Stimulated activated CD4-positive, alpha-beta T cell treated with anti-CD3 and anti-CD28 coated beads, Interleukin-15, amount 100 ng/mL, for 24 hours (primary cell): ENCODE data around the gene MRPL54.
A peak's percentile ranks its signal among the peaks of the same experiment; 100 is the strongest.

ENCODE experiments used
- DNase-seq: peaks from one replicate; pipeline ENCODE4 v3.0.0-alpha.2; 2020

Gene MRPL54

DNA sequence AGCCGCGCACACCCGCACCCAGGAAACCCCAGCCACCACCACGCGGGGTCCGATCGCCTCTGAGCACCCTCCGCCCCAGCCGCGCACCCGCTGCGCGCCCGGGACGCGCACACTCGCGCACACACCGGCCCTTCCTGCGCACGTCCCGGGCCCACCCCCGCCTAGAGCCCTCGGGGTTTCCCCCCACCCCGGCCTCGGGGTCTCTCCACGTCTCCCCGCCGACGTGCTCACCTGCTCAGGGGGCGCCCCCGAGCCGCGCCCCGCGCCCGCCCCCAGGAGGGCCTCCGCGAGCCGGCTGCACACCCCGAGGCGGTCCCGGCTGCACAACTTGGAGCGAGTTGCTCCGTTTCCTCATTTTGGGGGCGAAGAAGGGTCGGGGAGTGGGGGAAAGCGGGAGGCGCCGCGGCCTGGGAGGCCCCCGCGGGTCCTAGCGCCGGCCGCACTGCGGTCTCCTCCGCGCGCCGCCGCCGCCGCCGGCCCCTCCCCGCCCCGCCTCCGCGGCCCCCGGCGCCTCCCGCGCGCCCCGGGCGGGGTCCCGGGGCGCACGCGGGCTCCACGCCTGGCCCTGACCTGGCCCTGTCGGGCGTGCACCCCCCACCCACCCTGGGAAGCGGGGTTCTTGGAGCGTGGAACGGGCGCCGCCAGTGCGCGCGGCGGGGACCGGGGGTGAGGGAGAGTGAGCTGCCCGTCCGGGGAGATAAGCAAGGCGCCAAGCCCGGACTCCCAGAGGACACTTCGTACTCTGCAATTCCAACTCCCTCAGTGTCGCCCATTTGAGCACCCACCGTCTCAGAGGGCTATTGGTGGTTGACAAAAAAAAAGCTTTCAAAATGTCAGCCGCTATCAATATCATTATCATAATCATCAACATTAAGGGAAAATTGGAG, 23.7 kb downstream of the MRPL54 start, which contains the start of gene MATK:
Gene MATK, minus strand, starts transcription at position 444 of the 887 bp plus-strand sequence. CDS start 1,246 bp downstream, outside the sequence.
- peak; percentile 51 for DNase-seq

DNA sequence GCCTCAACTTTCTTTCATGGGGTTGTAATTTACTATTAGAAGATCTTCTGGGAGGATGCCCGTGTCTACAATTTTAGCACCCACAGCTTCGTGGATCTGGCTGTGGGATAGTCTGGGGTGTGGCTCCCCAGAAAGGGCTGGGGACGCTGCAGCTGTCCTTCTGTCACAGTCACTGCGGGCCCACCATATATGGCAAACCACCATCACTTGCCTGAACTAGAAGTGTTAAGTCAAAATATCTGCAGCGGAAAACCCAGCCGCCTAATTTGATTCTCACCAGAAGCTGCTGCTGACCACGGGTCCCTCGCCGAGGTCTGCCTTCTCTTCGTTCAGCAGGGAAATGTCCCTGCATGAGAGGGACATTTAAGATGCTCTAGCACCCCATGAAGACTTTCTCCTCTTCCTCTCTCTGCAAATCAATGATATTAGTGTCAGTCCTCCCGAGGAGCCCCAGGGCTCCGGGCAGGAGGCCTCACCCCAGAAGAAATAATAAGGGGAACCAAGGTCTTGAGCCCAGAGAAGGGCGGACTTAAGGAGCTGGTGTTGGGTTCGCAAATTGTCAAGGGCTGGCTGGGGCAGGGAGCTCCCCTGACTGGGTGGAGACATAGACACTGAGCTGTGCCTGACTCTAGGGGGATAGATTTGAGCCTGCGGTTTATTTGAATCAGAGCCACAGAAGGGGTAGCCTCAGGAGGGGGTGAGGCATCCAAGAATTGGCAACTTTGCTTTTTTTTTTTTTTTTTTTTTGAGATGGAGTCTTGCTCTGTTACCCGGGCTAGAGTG, 26.7 kb downstream of the MRPL54 start:
- DNase-seq = no peak

DNA sequence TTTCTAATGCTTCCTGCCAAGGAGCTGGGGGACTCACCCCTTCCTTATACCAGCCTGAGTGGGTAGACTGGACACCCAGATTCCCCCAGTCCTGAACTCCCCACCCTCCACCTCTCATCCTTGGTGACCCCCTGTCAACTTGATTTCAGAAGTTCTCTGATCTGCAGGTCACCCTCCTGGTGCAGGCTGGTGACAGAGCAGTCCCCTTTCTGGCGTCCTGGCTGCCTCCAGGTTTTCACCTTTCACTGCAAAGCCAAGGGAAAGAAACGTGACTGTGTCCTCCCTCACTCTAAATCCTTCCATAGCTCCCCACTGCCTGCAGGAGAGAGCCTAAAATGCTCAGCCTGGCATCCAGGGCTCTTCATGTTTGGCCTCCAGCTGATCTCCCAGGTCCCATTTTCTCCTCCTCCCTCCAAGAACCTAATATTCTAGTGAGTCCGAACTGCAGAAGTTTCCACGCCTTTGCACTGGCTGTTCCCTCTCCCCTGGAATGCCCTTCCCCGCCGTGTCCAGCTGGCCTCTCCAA, 27.8 kb downstream of the MRPL54 start:
- DNase-seq = no peak

- no peak for DNase-seq
Observed at GRCh38 chr19:3790941-3791340, 28.5 kb downstream of the MRPL54 start.

GRCh38 chr19:3792114-3792513, 29.6 kb downstream of the MRPL54 start:
- no peak for DNase-seq

DNA sequence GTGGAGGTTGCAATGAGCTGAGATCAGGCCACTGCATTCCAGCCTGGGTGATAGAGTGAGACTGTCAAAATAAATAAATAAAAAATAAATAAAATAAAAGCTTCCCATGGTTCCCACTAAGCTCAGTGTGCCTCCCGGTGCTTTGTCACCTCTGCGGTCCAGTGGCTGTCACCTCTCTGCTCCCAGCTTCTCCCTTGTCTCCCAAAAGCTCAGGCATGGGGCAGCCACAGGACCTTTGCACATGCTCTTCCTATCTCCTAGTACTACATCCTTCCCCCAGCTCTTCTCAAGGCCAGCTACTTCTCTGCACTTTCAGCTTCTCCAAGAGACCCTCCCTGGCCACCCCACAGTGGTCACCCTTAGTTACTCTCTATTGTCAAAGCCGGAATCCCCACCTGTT, 31.3 kb downstream of the MRPL54 start:
- DNase-seq = no peak

DNA sequence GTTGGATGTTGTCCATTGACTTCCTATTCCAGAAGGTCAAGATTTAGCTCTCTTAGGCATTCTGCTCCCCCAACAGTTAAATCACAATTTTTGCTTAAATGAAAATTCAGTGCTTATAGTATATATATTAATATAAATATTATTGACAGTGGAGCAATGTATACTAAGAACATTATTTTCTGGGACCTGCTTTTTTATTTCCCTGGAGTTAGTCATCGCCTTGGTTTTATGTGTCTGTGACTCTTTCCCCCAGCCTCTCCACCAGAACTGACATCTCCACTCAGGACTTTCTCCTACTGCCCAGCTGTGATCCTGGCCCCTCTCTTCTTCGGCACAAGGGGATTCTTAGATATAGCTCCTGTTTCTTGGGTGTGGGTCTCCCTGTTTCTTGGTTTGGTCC, 33.9 kb downstream of the MRPL54 start:
- no peak for DNase-seq

DNA sequence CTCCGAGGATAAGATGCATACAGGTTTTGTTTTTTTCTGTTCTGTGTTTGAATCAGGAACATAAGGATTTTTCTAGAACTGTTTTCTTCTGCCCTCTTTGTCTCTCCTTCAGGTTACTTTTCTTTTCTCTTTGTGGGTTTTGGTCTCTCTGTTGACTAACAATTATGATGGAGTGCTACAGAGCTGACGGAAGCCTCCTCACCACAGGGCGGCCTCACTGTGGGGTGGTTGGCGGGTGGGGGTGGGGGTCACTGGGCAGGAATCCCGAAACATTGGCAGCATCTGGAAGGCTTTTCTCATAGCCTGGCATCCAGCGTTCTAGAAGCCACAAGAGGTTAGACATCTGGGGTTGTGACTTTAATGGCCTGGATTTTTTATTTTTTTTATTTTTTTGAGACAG, 35.7 kb downstream of the MRPL54 start:
- no peak for DNase-seq

GRCh38 chr19:3800996-3801395, 38.5 kb downstream of the MRPL54 start:
- DNase-seq = no peak

DNA sequence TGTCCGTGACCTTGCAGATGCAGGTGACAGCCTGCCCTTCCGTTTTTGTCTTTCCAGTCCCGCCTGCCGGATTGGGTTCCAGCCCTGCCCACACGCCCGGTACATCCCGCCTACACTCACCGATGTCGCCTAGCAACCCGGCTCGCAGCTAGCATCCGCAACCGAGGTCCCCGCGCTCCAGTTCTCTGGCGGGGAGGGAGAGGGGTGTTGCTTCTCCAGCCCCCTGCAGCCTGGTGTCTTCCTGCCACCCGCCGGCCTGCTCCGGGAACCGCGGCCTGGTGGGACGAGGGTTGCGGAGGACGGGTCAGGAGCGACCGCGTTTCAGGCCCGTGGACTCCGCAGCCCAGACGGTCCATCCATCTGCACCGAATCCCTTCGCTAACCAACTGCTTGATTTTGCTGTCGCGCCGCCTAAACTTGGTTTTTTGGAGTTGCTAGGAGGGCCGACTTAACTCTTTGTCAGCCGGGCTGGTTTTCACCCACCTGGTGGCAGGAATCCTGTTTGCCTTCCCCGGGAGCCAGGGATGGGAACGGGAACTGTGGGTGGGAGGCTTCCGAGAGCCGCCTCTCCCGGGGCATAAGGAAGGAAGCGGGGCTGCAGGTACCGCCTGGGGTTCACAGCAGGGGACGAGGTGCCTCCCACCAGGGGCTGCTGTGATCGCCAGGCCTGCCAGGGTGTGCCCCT, 39.1 kb downstream of the MRPL54 start:
- DNase-seq = peak; percentile 81

DNA sequence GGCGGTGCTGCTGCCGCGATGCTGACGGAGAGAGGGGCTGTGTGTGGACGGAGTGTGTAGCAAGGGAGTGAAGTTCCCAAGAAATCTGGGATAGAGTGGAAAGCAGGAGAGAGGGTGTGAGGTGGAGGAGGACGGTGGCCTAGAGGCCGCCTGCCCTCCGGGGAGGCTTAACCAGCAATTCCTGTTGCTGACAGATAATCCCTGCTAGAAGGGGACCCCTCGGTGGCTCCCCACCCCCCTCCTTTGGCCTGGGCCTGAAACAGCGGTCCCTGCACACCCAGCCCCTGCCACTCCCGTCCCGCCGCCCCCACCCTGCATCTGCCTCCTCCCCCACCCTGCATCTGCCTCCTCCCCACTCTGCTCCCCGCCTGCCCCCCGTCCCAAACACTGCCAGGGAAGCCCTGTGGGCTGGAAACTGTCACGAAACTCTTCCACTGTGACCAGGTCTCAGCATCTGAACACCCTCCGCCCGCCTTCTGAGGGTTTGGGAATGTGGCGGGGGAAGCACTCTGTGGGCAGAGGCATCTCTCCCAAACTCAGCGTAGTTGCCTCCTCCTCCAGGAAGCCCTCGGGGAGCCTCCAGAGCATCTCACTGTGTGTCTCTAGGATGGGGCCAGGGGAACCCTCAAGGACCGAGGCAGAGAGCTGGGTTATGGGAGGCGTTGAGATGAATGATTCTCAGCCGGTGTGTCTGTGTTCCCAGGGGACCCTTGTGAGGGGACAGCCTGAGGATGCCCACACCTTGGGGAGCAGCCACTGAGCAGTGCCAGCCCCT, 40.8 kb downstream of the MRPL54 start:
- DNase-seq = no peak

GRCh38 chr19:3803986-3804385, 41.5 kb downstream of the MRPL54 start:
- no peak for DNase-seq

- DNase-seq = no peak
Observed at GRCh38 chr19:3804429-3804828, 41.9 kb downstream of the MRPL54 start.

- DNase-seq = no peak
Observed at GRCh38 chr19:3805859-3806258, 43.4 kb downstream of the MRPL54 start.

DNA sequence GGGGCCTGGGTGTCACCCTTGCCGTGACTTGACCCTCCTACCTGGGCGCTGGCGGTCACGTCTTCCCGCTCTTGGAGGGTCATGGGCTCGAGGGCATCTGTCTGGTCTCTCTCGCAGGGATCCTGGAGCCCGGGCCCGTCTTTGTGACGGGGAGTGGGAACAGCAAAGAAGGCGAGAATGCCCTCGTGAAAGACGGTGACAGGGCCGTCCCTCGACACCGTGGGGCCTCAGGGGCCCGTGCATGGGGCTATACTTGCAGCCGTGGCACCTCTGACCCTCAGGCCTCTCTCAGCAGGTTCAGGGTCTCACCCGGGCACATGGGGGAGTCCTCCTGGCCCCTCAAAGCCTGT, 44.6 kb downstream of the MRPL54 start:
- no peak for DNase-seq

GRCh38 chr19:3807574-3808354, 45.3 kb downstream of the MRPL54 start:
- DNase-seq = no peak

DNA sequence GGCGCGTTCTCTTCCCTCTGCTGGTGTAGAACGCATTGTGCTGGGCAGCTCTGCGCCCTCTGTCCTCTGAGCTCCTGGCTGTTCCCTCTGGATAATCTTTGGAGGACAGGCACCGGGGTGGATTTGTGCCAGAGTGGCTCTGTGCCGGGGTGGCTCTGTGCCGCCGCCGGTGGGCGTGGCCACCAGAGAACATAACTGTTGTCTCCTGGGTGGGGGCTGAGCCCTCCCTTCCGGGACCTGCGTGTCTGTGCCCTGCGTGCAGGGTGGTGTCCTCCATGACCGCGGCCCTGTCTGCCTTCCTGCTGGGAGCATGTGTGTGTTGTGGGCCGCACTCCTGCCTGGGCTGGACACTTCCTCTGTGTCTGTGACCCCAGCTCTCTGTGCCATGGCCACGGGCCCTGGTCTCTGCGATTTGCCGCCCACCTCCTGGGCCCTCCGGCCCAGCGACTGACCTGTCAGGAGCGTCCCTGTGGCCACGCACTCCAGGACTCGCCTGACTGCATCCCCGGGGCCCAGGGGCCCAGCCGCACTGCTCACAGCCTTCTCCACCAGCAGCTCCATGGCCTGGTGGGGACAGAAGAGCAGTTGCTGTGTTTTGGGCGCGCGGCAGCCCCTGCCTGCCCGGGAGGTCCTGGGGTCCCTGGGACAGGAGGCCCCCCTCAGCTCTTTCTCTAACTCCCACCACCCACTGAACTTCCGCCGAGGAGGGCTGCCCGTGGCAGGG, 46.1 kb downstream of the MRPL54 start:
- DNase-seq = no peak

DNA sequence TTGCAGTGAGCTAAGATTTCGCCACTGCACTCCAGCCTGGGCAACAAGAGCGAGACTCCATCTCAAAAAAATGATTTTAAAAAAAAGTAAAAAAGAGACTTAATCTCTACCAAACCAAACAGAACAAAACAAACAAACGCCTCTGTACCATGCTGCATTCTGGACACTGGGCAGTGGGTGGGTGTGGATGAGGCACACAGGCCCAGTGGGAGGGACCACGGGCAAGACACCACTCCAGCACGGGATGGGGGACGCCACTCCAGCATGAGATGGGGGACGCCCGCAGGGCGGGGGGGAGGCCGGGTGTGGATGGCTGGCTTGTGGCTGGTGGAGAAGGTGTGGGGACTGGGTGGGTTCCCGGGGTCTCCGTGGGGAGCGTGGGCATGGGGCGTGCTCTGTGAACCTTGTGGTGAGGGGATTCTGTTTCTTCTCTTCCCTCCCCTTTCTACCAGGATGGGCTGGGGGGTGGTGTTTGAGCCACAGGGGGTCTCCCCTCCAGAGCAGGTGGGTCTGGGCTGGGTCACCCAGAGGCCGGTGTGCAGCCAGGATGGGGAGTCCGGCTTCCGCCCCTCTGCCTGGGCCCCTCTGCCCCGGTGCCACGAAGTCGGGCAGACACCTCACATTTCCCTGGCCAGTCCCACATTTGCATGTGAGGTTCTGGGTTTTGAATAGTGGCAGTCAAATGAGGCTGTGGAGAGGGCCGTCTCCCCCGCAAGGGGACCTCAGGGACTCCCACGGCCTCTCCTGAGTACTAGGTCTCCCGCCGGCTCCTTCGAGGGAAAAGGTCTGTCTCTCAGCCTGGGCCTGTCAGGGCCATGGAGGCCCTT, 47.6 kb downstream of the MRPL54 start:
- DNase-seq = no peak

DNA sequence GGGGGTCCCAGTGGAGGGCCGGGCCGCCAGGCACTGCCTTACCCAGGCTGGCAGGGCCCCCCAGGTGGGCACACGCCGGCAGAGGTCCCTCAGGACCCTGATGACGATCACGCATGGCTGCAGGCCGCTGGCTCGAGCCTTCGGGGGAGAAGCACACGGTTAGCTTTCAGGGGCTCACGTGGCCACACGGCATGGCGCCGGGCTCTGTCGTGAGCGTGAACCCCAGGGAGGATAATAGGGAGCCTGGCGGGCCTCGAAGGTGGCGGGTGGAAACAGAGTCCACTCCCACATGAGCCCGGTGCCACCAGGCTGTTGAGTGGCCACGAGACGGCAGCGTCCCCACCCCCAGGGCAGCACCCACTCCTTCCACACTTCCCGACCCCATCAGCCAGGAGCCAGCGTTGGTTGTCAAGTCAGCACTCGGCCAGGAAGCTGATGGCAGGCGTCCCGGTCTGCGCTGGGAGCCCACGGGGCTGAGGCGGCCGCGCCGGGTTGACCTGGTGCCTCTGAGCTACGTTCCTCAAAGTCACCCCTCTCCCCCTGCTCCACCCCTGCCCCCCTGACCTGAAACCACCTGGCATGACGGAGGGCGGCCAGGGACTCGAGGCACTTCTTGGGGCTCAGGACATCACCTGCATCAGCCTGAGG, 48.4 kb downstream of the MRPL54 start:
- no peak for DNase-seq
